Lung (tissue), 12 donors: Measurements from ENCODE around the gene SLAMF7. TPM values are rescaled to one million over a fixed set of nuclear protein-coding genes. Genes with fewer than 3 reads are reported as not detected.
"Not testable (repeated sequence)": the region's sequence is repeated elsewhere in the genome, so short reads cannot be mapped to it uniquely, and the experiment has no call there.

Experiments
- ATAC-seq: fragments of 200-7000 bp; cut with Tn5 transposase; one replicate; pipeline ENCODE4 v1.9.1; 2020; ENCODE audit warnings: moderate number of reproducible peaks; ENCODE audit not compliant: insufficient read depth, low FRiP score
- DNase-seq, 3 donors: peaks; one replicate each; pipeline ENCODE4 v3.0.0-alpha.2; 2013 to 2017
- H3K27ac ChIP-seq, 2 donors: one replicate each; pipeline ENCODE4 v1.5.1; 2013; ENCODE audit warnings: mild to moderate bottlenecking in 2 of 2, moderate library complexity in 2 of 2, control low read depth in 1 of 2, inconsistent platforms in 1 of 2, low read depth in 1 of 2, low read length in 1 of 2
- H3K27me3 ChIP-seq, 3 donors: one replicate each; pipeline ENCODE4 v1.5.1; 2013; ENCODE audit warnings: low read length in 2 of 3; ENCODE audit not compliant: control insufficient read depth in 3 of 3, insufficient read depth in 3 of 3
- H3K36me3 ChIP-seq, 4 donors: one replicate each; pipeline ENCODE4 v1.5.1; 2013; ENCODE audit warnings: low read length in 4 of 4, mild to moderate bottlenecking in 1 of 4, moderate library complexity in 1 of 4; ENCODE audit not compliant: control insufficient read depth in 4 of 4, insufficient read depth in 4 of 4
- H3K4me1 ChIP-seq, 5 donors: one replicate each; pipeline ENCODE4 v1.5.1; 2013; ENCODE audit warnings: low read length in 5 of 5, mild to moderate bottlenecking in 2 of 5, moderate library complexity in 1 of 5; ENCODE audit not compliant: control insufficient read depth in 5 of 5, insufficient read depth in 5 of 5
- H3K4me3 ChIP-seq: one replicate; pipeline ENCODE4 v1.5.1; 2013; ENCODE audit warnings: mild to moderate bottlenecking, control low read depth, moderate library complexity
- H3K9ac ChIP-seq, 2 donors: one replicate each; pipeline ENCODE4 v1.5.1; 2013; ENCODE audit warnings: low read length in 2 of 2, control low read depth in 1 of 2; ENCODE audit not compliant: insufficient read depth in 1 of 2
- H3K9me3 ChIP-seq, 4 donors: one replicate each; pipeline ENCODE4 v1.5.1; 2013; ENCODE audit warnings: low read length in 3 of 4, mild to moderate bottlenecking in 1 of 4, moderate library complexity in 1 of 4; ENCODE audit not compliant: control insufficient read depth in 4 of 4, insufficient read depth in 3 of 4
- WGBS, 2 donors: extraction: QIAGEN DNeasy Blood & Tissue Kit; methylation state at CpG; one replicate each; pipeline ENCODE4 v1.1.7; 2013; 5-methylcytosine and 5-hydroxymethylcytosine counted together
- polyA plus RNA-seq, 2 donors: library from polyadenylated mRNA; stranded (reverse); fragments of 200-250 nt; gene quantifications; one replicate each; pipeline ENCODE4 v1.2.1, GENCODE V29; 2013
- total RNA-seq, 2 donors: library from RNA; depleted of rRNA in 1 of 2; stranded (reverse); fragments of >200 nt in 1 of 2; gene quantifications; one replicate each; pipeline ENCODE4 v1.2.1, GENCODE V29; 2014 to 2021
- TF ChIP-seq, protein P1 (sequence below): IDR thresholded peaks from 2 replicates; pipeline ENCODE4 v1.5.1; 2012; ENCODE audit warnings: mild to moderate bottlenecking; ENCODE audit errors: control extremely low read depth, extremely low read depth
- donor health status: control.
- donor health status: control.
- donor health status: Bipolar disorder and iron deficiency.
- donor health status: healthy.
- donor health status: DM: yes; HTN: yes; CAD: no.

Gene SLAMF7
- total and polyA plus RNA-seq, 4 donors = 4.6 to 69.4 (median 10.0) TPM

DNA sequence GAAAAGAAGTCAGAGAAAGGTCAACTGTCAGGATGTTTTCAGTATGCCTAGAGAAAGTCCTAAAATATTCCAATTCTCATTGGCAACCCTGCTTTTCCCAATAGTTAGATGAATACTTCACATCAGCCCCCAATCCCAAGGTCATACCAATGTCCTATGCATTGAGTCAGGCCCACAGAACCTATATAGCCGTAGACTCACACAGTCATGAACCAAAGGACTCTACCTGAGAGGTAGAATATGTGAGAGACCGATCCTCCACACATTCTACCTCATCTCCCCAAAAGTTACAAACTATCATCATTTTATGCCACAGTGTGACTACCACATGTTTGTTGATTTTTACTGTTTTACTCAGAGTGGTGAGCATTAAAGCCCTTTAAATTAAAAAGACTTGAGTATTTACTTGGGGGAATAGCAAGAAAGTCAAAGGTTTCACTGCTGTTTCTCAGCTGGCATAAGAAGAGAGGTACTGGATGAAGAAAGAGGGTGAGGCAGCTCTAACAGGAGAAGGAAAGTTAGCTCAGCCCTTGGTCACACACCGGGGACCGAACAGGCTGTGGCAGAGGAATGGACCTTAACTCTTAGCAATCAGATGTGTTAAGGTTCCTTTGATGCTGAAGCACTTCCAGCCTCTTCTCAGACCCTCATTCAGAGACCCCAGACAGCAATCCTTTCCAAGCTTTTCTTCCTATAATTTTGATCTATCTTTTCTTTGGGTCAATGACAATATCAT is 28.4 kb upstream of the SLAMF7 start:
- WGBS, 2 donors = 59 to 63% methylated on average over 4 of the region's 4 CpGs
- DNase-seq (no peak), ATAC-seq (no peak)
- H3K27ac ChIP-seq = no peak overlapping the region
- H3K36me3 ChIP-seq = no peaks in the 10 kb centered on the region
- no peaks in the 10 kb centered on the region for H3K27me3 ChIP-seq
- TF ChIP-seq, protein P1, sequence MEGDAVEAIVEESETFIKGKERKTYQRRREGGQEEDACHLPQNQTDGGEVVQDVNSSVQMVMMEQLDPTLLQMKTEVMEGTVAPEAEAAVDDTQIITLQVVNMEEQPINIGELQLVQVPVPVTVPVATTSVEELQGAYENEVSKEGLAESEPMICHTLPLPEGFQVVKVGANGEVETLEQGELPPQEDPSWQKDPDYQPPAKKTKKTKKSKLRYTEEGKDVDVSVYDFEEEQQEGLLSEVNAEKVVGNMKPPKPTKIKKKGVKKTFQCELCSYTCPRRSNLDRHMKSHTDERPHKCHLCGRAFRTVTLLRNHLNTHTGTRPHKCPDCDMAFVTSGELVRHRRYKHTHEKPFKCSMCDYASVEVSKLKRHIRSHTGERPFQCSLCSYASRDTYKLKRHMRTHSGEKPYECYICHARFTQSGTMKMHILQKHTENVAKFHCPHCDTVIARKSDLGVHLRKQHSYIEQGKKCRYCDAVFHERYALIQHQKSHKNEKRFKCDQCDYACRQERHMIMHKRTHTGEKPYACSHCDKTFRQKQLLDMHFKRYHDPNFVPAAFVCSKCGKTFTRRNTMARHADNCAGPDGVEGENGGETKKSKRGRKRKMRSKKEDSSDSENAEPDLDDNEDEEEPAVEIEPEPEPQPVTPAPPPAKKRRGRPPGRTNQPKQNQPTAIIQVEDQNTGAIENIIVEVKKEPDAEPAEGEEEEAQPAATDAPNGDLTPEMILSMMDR = no peak
- H3K9me3 ChIP-seq = no peaks in the 10 kb centered on the region
- peaks cover 0 to 9% (median 0%) of the 10 kb centered on the region in 5 donors for H3K4me1 ChIP-seq
- H3K9ac ChIP-seq = no peak overlapping the region
- no peak overlapping the region for H3K4me3 ChIP-seq

DNA sequence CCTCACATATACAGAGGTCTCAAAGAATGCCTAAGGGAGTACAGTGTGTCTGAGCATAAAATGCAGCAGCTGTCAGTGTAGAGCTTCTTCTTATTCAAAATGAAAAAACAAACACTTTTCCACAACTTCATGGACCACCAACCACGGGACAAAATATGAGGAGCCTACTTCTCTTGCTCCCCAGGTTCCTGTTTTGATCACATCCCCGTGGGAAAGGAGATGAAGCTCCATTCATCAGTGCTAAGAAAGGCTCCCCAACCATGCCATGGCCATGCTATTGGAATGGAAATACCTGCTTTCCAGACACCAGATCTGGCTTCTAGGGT is 27.8 kb upstream of the SLAMF7 start:
- peaks cover 0 to 9% (median 0%) of the 10 kb centered on the region in 5 donors for H3K4me1 ChIP-seq
- H3K9ac ChIP-seq = no peak overlapping the region
- H3K4me3 ChIP-seq = no peak overlapping the region
- TF ChIP-seq, protein P1 = no peak
- WGBS, 2 donors = 23 to 46% methylated on average over 2 of the region's 2 CpGs
- DNase-seq (no peak), ATAC-seq (no peak)
- peak overlapping the region in 1 of 2 donors; percentile 26 for H3K27ac ChIP-seq
- H3K27me3 ChIP-seq = no peaks in the 10 kb centered on the region
- H3K36me3 ChIP-seq = no peaks in the 10 kb centered on the region
- no peaks in the 10 kb centered on the region for H3K9me3 ChIP-seq

DNA sequence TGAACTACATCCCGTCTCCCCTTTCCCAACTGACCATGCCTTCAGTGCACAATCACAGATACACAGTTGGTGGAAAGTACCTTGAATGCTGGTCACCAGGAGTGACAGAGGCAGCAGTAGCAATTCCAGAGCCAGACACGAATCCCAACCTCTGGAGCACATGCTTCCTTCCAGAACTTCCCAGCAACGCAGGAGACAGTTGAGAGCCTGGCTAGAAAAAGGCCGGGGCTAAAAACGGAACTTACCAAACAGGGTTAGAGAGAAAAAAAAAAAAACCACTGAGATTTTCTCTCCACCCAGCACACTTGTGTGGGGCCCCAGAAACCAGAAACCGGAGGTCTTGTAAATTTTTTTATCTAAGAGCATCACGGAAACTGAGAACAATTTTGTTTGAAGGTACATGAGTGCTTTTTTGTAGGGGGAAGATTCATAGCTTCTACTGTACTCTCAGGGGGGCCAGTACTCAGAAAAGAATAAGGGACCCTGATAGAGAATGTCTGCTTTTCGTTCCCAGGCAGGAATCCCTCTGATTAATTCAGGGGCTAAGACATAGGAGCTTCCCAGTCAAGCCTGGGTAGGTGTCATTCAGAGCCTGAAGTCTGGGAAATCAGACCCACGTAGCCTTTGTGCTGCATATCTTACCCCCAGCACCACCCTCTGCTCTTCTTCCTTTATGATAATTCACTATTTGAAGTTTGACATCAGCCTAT is 27.3 kb upstream of the SLAMF7 start, which contains the start of gene CD48:
CD48 (minus strand) TSS at position 221 of the 710 bp plus-strand sequence; CDS start at position 162, 59 bp downstream.
- H3K27me3 ChIP-seq = no peaks in the 10 kb centered on the region
- H3K9ac ChIP-seq = no peak within 1 kb of the TSS
- ATAC-seq (no peak), DNase-seq (peak in 1 of 3 donors; percentile 31)
- no peaks in the 10 kb centered on the region for H3K9me3 ChIP-seq
- TF ChIP-seq, protein P1 = no peak
- no peak within 1 kb of the TSS for H3K4me3 ChIP-seq
- 20 to 34% methylated on average over 9 of the region's 9 CpGs for WGBS, 2 donors
- peaks cover 0 to 9% (median 0%) of the 10 kb centered on the region in 5 donors for H3K4me1 ChIP-seq
- H3K36me3 ChIP-seq = no peaks in the 10 kb centered on the region
- peak within 1 kb of the TSS in 1 of 2 donors; percentile 71 for H3K27ac ChIP-seq

DNA sequence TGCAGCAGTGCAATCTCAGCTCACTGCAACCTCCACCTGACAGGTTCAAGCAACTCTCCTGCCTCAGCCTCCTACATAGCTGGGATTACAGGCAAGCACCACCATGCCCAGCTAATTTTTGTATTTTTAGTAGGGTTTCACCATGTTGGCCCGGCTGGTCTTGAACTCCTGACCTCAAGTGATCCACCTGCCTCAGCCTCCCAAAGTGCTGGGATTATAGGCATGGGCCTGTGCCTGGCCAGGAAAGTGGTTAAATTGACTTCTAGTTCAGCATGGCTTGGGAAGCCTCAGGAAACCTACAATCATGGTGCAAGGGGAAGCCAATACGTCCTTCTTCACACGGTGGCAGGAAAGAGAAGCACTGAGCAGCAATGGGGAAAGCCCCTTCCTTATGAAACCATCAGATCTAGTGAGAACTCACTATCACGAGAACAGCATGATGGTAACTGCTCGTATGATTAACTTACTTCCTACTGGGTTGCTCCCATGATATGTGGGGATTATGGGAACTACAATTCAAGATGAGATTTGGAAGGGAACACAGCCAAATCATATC is 26.4 kb upstream of the SLAMF7 start:
- peak overlapping the region in 1 of 2 donors; percentile 12 for H3K27ac ChIP-seq
- not testable (repeated sequence) for H3K4me1 ChIP-seq, H3K27me3 ChIP-seq, DNase-seq, H3K9ac ChIP-seq, H3K9me3 ChIP-seq, H3K4me3 ChIP-seq, H3K36me3 ChIP-seq
- ATAC-seq = peak; percentile 9
- 26 to 54% methylated on average over 5 of the region's 5 CpGs for WGBS, 2 donors
